Measurements from ENCODE around the gene CDK19. TPM values are rescaled to one million over a fixed set of nuclear protein-coding genes. Genes with fewer than 3 reads are reported as not detected.

Gene CDK19
- total RNA-seq, 1 donor from 2014 or later, result 26.6 TPM

GRCh38 chr6:110636781-110637180 lies 178.5 kb downstream of the CDK19 start:
- Histone ChIP-seq H3K27me3 (no peaks in the 10 kb centered on the region), H3K4me3 (no peak overlapping the region), H3K36me3 (no peaks in the 10 kb centered on the region), H3K27ac (no peak overlapping the region), H3K4me1 (no peaks in the 10 kb centered on the region), H3K9me3 (no peaks in the 10 kb centered on the region)
- ATAC-seq (no peak), DNase-seq (no peak)
- intact Hi-C loops (cut with DNase I), result no loop called here
- no peak for TF ChIP-seq CTCF (IDR thresholded peaks at IDR 0.05)

GRCh38 chr6:110635096-110635495 lies 180.2 kb downstream of the CDK19 start:
- Histone ChIP-seq H3K4me3 (no peak overlapping the region), H3K27me3 (no peaks in the 10 kb centered on the region), H3K4me1 (no peaks in the 10 kb centered on the region), H3K9me3 (no peaks in the 10 kb centered on the region), H3K36me3 (no peaks in the 10 kb centered on the region), H3K27ac (no peak overlapping the region)
- DNase-seq (no peak), ATAC-seq (no peak)
- intact Hi-C loops (cut with DNase I), result no loop called here
- no peak for TF ChIP-seq CTCF (IDR thresholded peaks at IDR 0.05)

- TF ChIP-seq CTCF (IDR thresholded peaks at IDR 0.05), result no peak
- intact Hi-C loops (cut with DNase I), result no loop called here
- Histone ChIP-seq H3K27ac (no peak overlapping the region), H3K36me3 (no peaks in the 10 kb centered on the region), H3K9me3 (no peaks in the 10 kb centered on the region), H3K4me1 (no peaks in the 10 kb centered on the region), H3K4me3 (no peak overlapping the region), H3K27me3 (no peaks in the 10 kb centered on the region)
- no peak for ATAC-seq
- DNase-seq, result no peak
Measured at GRCh38 chr6:110633731-110634213, 181.5 kb downstream of the CDK19 start.

GRCh38 chr6:110629153-110629552 lies 186.1 kb downstream of the CDK19 start:
- ATAC-seq (no peak), DNase-seq (no peak)
- Histone ChIP-seq H3K36me3 (peaks cover 7% of the 10 kb centered on the region), H3K27me3 (no peaks in the 10 kb centered on the region), H3K4me3 (no peak overlapping the region), H3K27ac (no peak overlapping the region), H3K4me1 (no peaks in the 10 kb centered on the region), H3K9me3 (no peaks in the 10 kb centered on the region)
- intact Hi-C loops (cut with DNase I), result no loop called here
- no peak for TF ChIP-seq CTCF (IDR thresholded peaks at IDR 0.05)

GRCh38 chr6:110628330-110628729 lies 186.9 kb downstream of the CDK19 start:
- no peaks in the 10 kb centered on the region for H3K27me3 ChIP-seq
- DNase-seq (no peak), ATAC-seq (no peak)
- H3K4me1 ChIP-seq, result no peaks in the 10 kb centered on the region
- TF ChIP-seq CTCF (IDR thresholded peaks at IDR 0.05), result no peak
- intact Hi-C loops (cut with DNase I), result no loop called here
- no peak overlapping the region for H3K27ac ChIP-seq
- H3K36me3 ChIP-seq, result peaks cover 9% of the 10 kb centered on the region
- H3K9me3 ChIP-seq, result no peaks in the 10 kb centered on the region
- H3K4me3 ChIP-seq, result no peak overlapping the region

- Histone ChIP-seq H3K27me3 (no peaks in the 10 kb centered on the region), H3K4me3 (no peak overlapping the region), H3K36me3 (peaks cover 26% of the 10 kb centered on the region), H3K9me3 (no peaks in the 10 kb centered on the region), H3K27ac (no peak overlapping the region), H3K4me1 (no peaks in the 10 kb centered on the region)
- no peak for TF ChIP-seq CTCF (IDR thresholded peaks at IDR 0.05)
- ATAC-seq, result no peak
- intact Hi-C loops (cut with DNase I), result no loop called here
- no peak for DNase-seq
Measured at GRCh38 chr6:110626442-110626841, 188.8 kb downstream of the CDK19 start.
